Endothelial cell of umbilical vein (primary cell): Measurements from ENCODE around the gene CEP19. TPM values are rescaled to one million over a fixed set of nuclear protein-coding genes. Genes with fewer than 3 reads are reported as not detected.

Source experiments
- BruUV-seq: library from RNA; stranded (reverse); fragments of 400-500 nt; replicated peaks from 2 replicates; lab custom pipeline; 2021; lab: Mats Ljungman, UMichigan
- CTCF ChIA-PET: fragments of 300-600, 350-600 bp; sonication (Branson Sonifier 250); formaldehyde crosslinking; loops from one replicate; lab custom pipeline; 2021; ENCODE audit warnings: antibody characterized with exemption, inconsistent platforms; lab: Charles Lee
- POLR2A ChIA-PET: fragments of 300-600, 350-600 bp; sonication (Branson Sonifier 250); formaldehyde crosslinking; loops from one replicate; lab custom pipeline; 2021; ENCODE audit warnings: antibody characterized with exemption, inconsistent platforms; lab: Charles Lee
- DNase-seq: peaks from one replicate; pipeline ENCODE4 v3.0.0-alpha.2; 2011; ENCODE audit warnings: low read depth, low spot score
- FAIRE-seq: peaks from 2 replicates; lab custom pipeline; 2011; peaks lifted over from hg19 to GRCh38; lab: Jason Lieb, UNC
- H2AFZ ChIP-seq: 2 replicates; pipeline ENCODE4 v1.6.0; 2012; ENCODE audit warnings: low read depth, low read length, control low read depth, inconsistent platforms
- H3K27ac ChIP-seq: 2 replicates; pipeline ENCODE4 v1.5.1; 2011; ENCODE audit warnings: low read depth, mild to moderate bottlenecking, control low read depth, low read length, moderate library complexity; ENCODE audit not compliant: insufficient read depth
- H3K27me3 ChIP-seq, 2 experiments: 2 replicates each; pipeline versions ENCODE4 v1.6.0 to v1.6.1; 2011; ENCODE audit warnings: low read length in 2 of 2, mixed read lengths in 1 of 2; ENCODE audit not compliant: control insufficient read depth in 2 of 2, insufficient read depth in 2 of 2
- H3K36me3 ChIP-seq, 2 experiments: 2 replicates in 1 of 2; 3 replicates in 1 of 2; pipeline ENCODE4 v1.5.1; 2011; ENCODE audit warnings: low read length in 2 of 2, mild to moderate bottlenecking in 1 of 2, moderate library complexity in 1 of 2; ENCODE audit not compliant: control insufficient read depth in 2 of 2, insufficient read depth in 2 of 2; ENCODE audit errors: extremely low read depth in 1 of 2
- H3K4me1 ChIP-seq: 3 replicates; pipeline ENCODE4 v1.5.1; 2011; ENCODE audit warnings: mild to moderate bottlenecking, low read length; ENCODE audit not compliant: control insufficient read depth, insufficient read depth; ENCODE audit errors: extremely low read depth
- H3K4me2 ChIP-seq: 2 replicates; pipeline ENCODE4 v1.6.1; 2011; ENCODE audit warnings: low read length, control low read depth, mixed read lengths; ENCODE audit not compliant: insufficient read depth
- H3K4me3 ChIP-seq, 3 experiments: fragments of 200-600 bp in 1 of 3; sonication (generic), shearing (Covaris generic) in 1 of 3; replicated peaks in 1 of 3; 2 replicates each; pipeline ENCODE4 v1.5.1; 2011 to 2016; ENCODE audit warnings: control low read depth in 3 of 3, low read length in 3 of 3, mild to moderate bottlenecking in 2 of 3, inconsistent platforms in 1 of 3, low read depth in 1 of 3, moderate library complexity in 1 of 3; ENCODE audit not compliant: insufficient read depth in 1 of 3
- H3K79me2 ChIP-seq: 2 replicates; pipeline ENCODE4 v1.6.0; 2012; ENCODE audit warnings: low read length, inconsistent platforms; ENCODE audit not compliant: control insufficient read depth, insufficient read depth
- H3K9ac ChIP-seq: replicated peaks from 2 replicates; pipeline ENCODE3; 2011; ENCODE audit warnings: low read length, control low read depth; ENCODE audit not compliant: insufficient read depth; ENCODE audit errors: extremely low read depth
- H3K9me1 ChIP-seq: replicated peaks from 3 replicates; pipeline ENCODE4 v1.6.0; 2011; ENCODE audit warnings: mild to moderate bottlenecking, low read length; ENCODE audit not compliant: control insufficient read depth, insufficient read depth; ENCODE audit errors: extremely low read depth
- H3K9me3 ChIP-seq: replicated peaks from 2 replicates; pipeline ENCODE4 v1.5.1; 2012; ENCODE audit warnings: low read length, inconsistent platforms; ENCODE audit not compliant: control insufficient read depth, insufficient read depth
- H4K20me1 ChIP-seq: replicated peaks from 2 replicates; pipeline ENCODE3; 2011; ENCODE audit warnings: mild to moderate bottlenecking, low read length; ENCODE audit not compliant: control insufficient read depth, insufficient read depth; ENCODE audit errors: extremely low read depth
- EZH2 ChIP-seq: IDR thresholded peaks from 2 replicates; pipeline ENCODE4 v1.6.1; 2012; ENCODE audit warnings: borderline replicate concordance, low read depth, mild to moderate bottlenecking, moderate library complexity, low read length, inconsistent platforms; ENCODE audit not compliant: severe bottlenecking
- FOS ChIP-seq: IDR thresholded peaks from 2 replicates; pipeline ENCODE4 v1.6.1; 2011; ENCODE audit warnings: mild to moderate bottlenecking, low read length, moderate library complexity, borderline replicate concordance; ENCODE audit not compliant: insufficient read depth
- GATA2 ChIP-seq: IDR thresholded peaks from 2 replicates; pipeline ENCODE4 v1.7.0; 2011; ENCODE audit warnings: low read depth, mild to moderate bottlenecking, moderate library complexity, mixed read lengths, low read length; ENCODE audit not compliant: insufficient read length, insufficient read depth
- JUN ChIP-seq: IDR thresholded peaks from 2 replicates; pipeline ENCODE4 v1.6.1; 2011; ENCODE audit warnings: borderline replicate concordance, low read depth; ENCODE audit not compliant: insufficient read length, insufficient read depth
- dilution Hi-C: fragments of 300-500 bp; cut with MboI; formaldehyde crosslinking; loops from one replicate; pipeline ENCODE4 v1.15.0; 2019; ENCODE audit warnings: low sequenced_read_pairs; ENCODE audit not compliant: extremely low pct_ligation_motif_present
- intact Hi-C: fragments of 100-400 bp; cut with micrococcal nuclease; formaldehyde crosslinking; loops from one replicate; pipeline ENCODE4 v1.10.0; 2022
- polyA plus RNA-seq, 4 experiments: library from polyadenylated mRNA; depleted of rRNA in 3 of 4; stranded (reverse) in 3 of 4; unstranded in 1 of 4; fragments of >200 nt; gene quantifications; 2 replicates each; pipeline versions ENCODE4 v1.2.1 to v1.2.3, GENCODE V29; 2011 to 2012; ENCODE audit warnings: missing spikeins in 1 of 4
- total RNA-seq: library from RNA; stranded (reverse); gene quantifications from 2 replicates; pipeline ENCODE4 v1.2.3, GENCODE V29; 2021

CEP19 gene
- total and polyA plus RNA-seq, 2 donors (not counting 3 experiments of a cell fraction or from before 2014, with no cell fraction given): 0.87 to 1.6 TPM

- Histone ChIP-seq H3K27ac (no peak overlapping the region), H3K79me2 (peaks cover 74% of the 10 kb centered on the region), H3K9me1 (no peaks in the 10 kb centered on the region), H3K27me3 (no peaks in the 10 kb centered on the region), H2AFZ (no peak overlapping the region), H3K9me3 (no peaks in the 10 kb centered on the region), H3K4me3 (no peak overlapping the region), H3K4me2 (no peak overlapping the region), H3K4me1 (peaks cover 6% of the 10 kb centered on the region), H3K36me3 (peaks cover 0 to 2% of the 10 kb centered on the region in 2 experiments), H4K20me1 (peaks cover 7% of the 10 kb centered on the region), H3K9ac (no peak overlapping the region)
- ChIA-PET CTCF (no interaction called here), POLR2A (no interaction called here)
- TF ChIP-seq FOS: no peak
- FAIRE-seq (no peak), DNase-seq (no peak)
- dilution Hi-C loops: no loop called here
- no TSS peak for BruUV-seq
- intact Hi-C loops: no loop called here
Measured at GRCh38 chr3:196756732-196757131, 44.7 kb upstream of the CEP19 start.

- peaks cover 0 to 2% of the 10 kb centered on the region in 2 experiments for H3K36me3 ChIP-seq
- no peak overlapping the region for H3K4me3 ChIP-seq
- FAIRE-seq (no peak), DNase-seq (peak; percentile 8)
- dilution Hi-C loops: no loop called here
- no peak overlapping the region for H3K27ac ChIP-seq
- H3K9me1 ChIP-seq: no peaks in the 10 kb centered on the region
- TF ChIP-seq GATA2 (peak; percentile 10), JUN (no peak), EZH2 (no peak)
- H3K9me3 ChIP-seq: no peaks in the 10 kb centered on the region
- BruUV-seq: no TSS peak
- no peaks in the 10 kb centered on the region for H3K27me3 ChIP-seq
- H3K9ac ChIP-seq: no peak overlapping the region
- no peak overlapping the region for H3K4me2 ChIP-seq
- ChIA-PET POLR2A (no interaction called here), CTCF (no interaction called here)
- intact Hi-C loops: no loop called here
- H4K20me1 ChIP-seq: peaks cover 7% of the 10 kb centered on the region
- H3K79me2 ChIP-seq: peaks cover 83% of the 10 kb centered on the region
- no peak overlapping the region for H2AFZ ChIP-seq
- peaks cover 6% of the 10 kb centered on the region for H3K4me1 ChIP-seq
Measured at GRCh38 chr3:196754091-196754981, 42.3 kb upstream of the CEP19 start.
